ENCODE data around the gene SPTBN1. TPM values are rescaled to one million over a fixed set of nuclear protein-coding genes. Genes with fewer than 3 reads are reported as not detected.

The SPTBN1 gene
- total RNA-seq, 2 experiments from 2014 or later = 132 to 183 TPM

- peaks cover 5% of the 10 kb centered on the region; the same call in 1 of the 2 replicates for H4K20me1 ChIP-seq (ENCODE audit: insufficient read depth, low read length)
- H3K4me1 ChIP-seq (ENCODE audit: insufficient read depth, low read length, poor library complexity, severe bottlenecking) = peaks cover 95% of the 10 kb centered on the region
- H3K27ac ChIP-seq (ENCODE audit: low read depth, low read length, poor library complexity, severe bottlenecking) = peak overlapping the region; percentile 83
- H3K79me2 ChIP-seq (ENCODE audit: insufficient read depth, low read depth, low read length) = peaks cover 99% of the 10 kb centered on the region
- H3K9me2 ChIP-seq (ENCODE audit: insufficient read depth, low read length) = no peaks in the 10 kb centered on the region
- CTCF ChIA-PET (ENCODE audit: unreplicated experiment) = no interaction called here
- H2AFZ ChIP-seq (ENCODE audit: low read length) = no peak overlapping the region
- intact Hi-C loops (cut with micrococcal nuclease; ENCODE audit: unreplicated experiment) = no loop called here
- no peak for DNase-seq (ENCODE audit: low spot score)
- BruUV-seq (replicated peaks) = no TSS peak
- H3K4me3 ChIP-seq (ENCODE audit: low read depth, low read length, poor library complexity, severe bottlenecking) = peak overlapping the region; percentile 62
- H3K4me2 ChIP-seq (ENCODE audit: low read length) = peak overlapping the region; percentile 91
- H3K9me3 ChIP-seq (ENCODE audit: low read length) = no peaks in the 10 kb centered on the region
- TF ChIP-seq CTCF (conservative IDR thresholded peaks at IDR 0.05; ENCODE audit: low read length) = no peak
- no peak for TF ChIP-seq EZH2phosphoT487 (IDR thresholded peaks at IDR 0.05; ENCODE audit: borderline replicate concordance, low read depth, low read length)
- POLR2A ChIA-PET = interaction anchor here (0.6 to 3.8 kb wide), 8 partner anchors 8 to 179 kb away, joined by 3 to 52 read pairs (median 20); no protein-coding TSS in a partner anchor
- no peaks in the 10 kb centered on the region for H3K36me3 ChIP-seq (ENCODE audit: insufficient read depth, low read length)
Measured at GRCh38 chr2:54578648-54579045, 122.5 kb downstream of the SPTBN1 start.

- Histone ChIP-seq H3K4me2 (ENCODE audit: low read length) (peak overlapping the region; percentile 91), H3K4me3 (ENCODE audit: low read depth, low read length, poor library complexity, severe bottlenecking) (peak overlapping the region; percentile 62), H3K79me2 (ENCODE audit: insufficient read depth, low read depth, low read length) (peaks cover 99% of the 10 kb centered on the region), H3K9me3 (ENCODE audit: low read length) (no peaks in the 10 kb centered on the region), H4K20me1 (ENCODE audit: insufficient read depth, low read length) (peaks cover 9% of the 10 kb centered on the region; the same call in 1 of the 2 replicates), H3K9me2 (ENCODE audit: insufficient read depth, low read length) (no peaks in the 10 kb centered on the region), H3K4me1 (ENCODE audit: insufficient read depth, low read length, poor library complexity, severe bottlenecking) (peaks cover 95% of the 10 kb centered on the region), H3K27ac (ENCODE audit: low read depth, low read length, poor library complexity, severe bottlenecking) (peak overlapping the region; percentile 83), H2AFZ (ENCODE audit: low read length) (peak overlapping the region; percentile 3; the same call in 1 of the 2 replicates), H3K36me3 (ENCODE audit: insufficient read depth, low read length) (no peaks in the 10 kb centered on the region)
- CTCF ChIA-PET (ENCODE audit: unreplicated experiment) = no interaction called here
- no TSS peak for BruUV-seq (replicated peaks)
- intact Hi-C loops (cut with micrococcal nuclease; ENCODE audit: unreplicated experiment) = no loop called here
- POLR2A ChIA-PET = interaction anchor here (0.6 to 3.8 kb wide), 11 partner anchors 8 to 178 kb away, joined by 3 to 52 read pairs (median 9); no protein-coding TSS in a partner anchor
- no peak for DNase-seq (ENCODE audit: low spot score)
- TF ChIP-seq CTCF (conservative IDR thresholded peaks at IDR 0.05; ENCODE audit: low read length) = no peak
Measured at GRCh38 chr2:54579061-54579681, 123.0 kb downstream of the SPTBN1 start.

Measured in OCI-LY7 (cell line).